Effector memory CD8-positive, alpha-beta T cell (primary cell): ENCODE results near the gene C19orf33.
"Not testable (repeated sequence)": the region's sequence is repeated elsewhere in the genome, so short reads cannot be mapped to it uniquely, and the experiment has no call there.

ENCODE experiments used
- ATAC-seq: fragments of 150-1000 bp; cut with Tn5 transposase; replicated peaks from 2 replicates; pipeline ENCODE4 v1.10.0; 2021; ENCODE audit warnings: mild to moderate bottlenecking, moderate library complexity
- DNase-seq, 3 experiments: peaks; one replicate each; pipeline ENCODE4 v3.0.0; 2021
- H3K27ac Mint-ChIP-seq, 2 donors: one replicate each; pipeline ENCODE4 v1.8.0; 2022; ENCODE audit warnings: mild to moderate bottlenecking in 2 of 2, mixed read lengths in 2 of 2, moderate library complexity in 2 of 2
- H3K27me3 Mint-ChIP-seq, 2 donors: one replicate each; pipeline ENCODE4 v1.8.0; 2022; ENCODE audit warnings: mixed read lengths in 2 of 2
- H3K36me3 Mint-ChIP-seq: one replicate; pipeline ENCODE4 v1.8.0; 2022; ENCODE audit warnings: mild to moderate bottlenecking, moderate library complexity, mixed read lengths; ENCODE audit not compliant: insufficient read depth
- H3K4me1 Mint-ChIP-seq, 2 donors: one replicate each; pipeline ENCODE4 v1.8.0; 2022; ENCODE audit warnings: low read depth in 2 of 2, mixed read lengths in 2 of 2
- H3K4me3 Mint-ChIP-seq, 2 donors: one replicate each; pipeline ENCODE4 v1.8.0; 2022; ENCODE audit warnings: mild to moderate bottlenecking in 2 of 2, mixed read lengths in 2 of 2, moderate library complexity in 2 of 2
- H3K9me3 Mint-ChIP-seq, 2 donors: one replicate each; pipeline ENCODE4 v1.8.0; 2022; ENCODE audit warnings: mixed read lengths in 2 of 2
- total RNA-seq, 9 experiments: gene quantifications; one replicate each; lab custom pipeline; 2026; lab: John Stamatoyannopoulos, UW

The C19orf33 gene
- 0 to 0.06 (median 0) reads per million in 9 experiments for total RNA-seq

DNA sequence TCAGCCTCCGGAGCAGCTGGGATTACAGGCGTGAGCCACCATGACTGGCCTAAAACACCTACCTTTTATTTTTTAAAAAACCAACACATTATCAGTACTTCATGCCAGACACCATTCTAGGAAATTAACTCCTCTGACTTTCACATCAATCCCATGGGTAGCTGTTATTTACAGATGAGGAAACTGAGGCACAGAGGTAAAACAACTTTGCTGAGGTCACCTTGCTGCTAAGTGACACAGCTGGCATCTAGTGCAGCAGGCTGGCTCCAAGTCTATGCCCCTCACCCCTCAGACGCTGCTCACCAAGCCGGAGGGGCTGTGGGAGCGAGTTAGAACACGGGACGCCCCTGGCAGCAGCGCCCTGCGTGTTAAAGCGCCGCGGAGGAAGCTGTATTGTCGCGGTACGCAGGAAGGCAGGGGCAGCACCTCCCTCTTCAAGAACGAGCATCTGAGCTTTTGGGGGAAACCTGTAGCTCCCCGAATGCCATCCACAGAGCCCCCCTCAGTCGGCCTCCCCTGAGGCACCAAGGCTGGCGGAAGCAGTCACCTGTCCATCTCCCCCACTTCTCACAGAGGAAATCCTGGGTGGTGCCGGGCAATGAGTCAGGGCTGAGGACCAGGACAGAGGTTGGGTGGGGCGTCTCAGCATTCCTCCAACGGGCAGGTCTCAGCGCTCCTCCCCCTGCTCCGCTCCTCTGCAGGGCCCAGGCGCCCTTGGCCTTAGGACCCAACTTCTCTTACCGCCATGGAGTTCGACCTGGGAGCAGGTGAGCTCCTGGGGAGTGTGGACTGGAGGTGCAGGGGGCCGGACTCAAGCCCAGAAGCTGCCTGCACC is at the start of gene C19orf33:
Gene C19orf33, plus strand, starts transcription at position 735 of the 835 bp plus-strand sequence. Its CDS starts 11 bp downstream, at position 746.
- DNase-seq: no peak
- no peak within 1 kb of the TSS for H3K27ac Mint-ChIP-seq
- H3K4me1 Mint-ChIP-seq: peaks cover 0 to 3% of the 10 kb centered on the region in 2 donors
- H3K36me3 Mint-ChIP-seq: peaks cover 9% of the 10 kb centered on the region
- H3K4me3 Mint-ChIP-seq: no peak within 1 kb of the TSS
- H3K9me3 Mint-ChIP-seq: no peaks in the 10 kb centered on the region
- no peak for ATAC-seq
- H3K27me3 Mint-ChIP-seq: no peaks in the 10 kb centered on the region

DNA sequence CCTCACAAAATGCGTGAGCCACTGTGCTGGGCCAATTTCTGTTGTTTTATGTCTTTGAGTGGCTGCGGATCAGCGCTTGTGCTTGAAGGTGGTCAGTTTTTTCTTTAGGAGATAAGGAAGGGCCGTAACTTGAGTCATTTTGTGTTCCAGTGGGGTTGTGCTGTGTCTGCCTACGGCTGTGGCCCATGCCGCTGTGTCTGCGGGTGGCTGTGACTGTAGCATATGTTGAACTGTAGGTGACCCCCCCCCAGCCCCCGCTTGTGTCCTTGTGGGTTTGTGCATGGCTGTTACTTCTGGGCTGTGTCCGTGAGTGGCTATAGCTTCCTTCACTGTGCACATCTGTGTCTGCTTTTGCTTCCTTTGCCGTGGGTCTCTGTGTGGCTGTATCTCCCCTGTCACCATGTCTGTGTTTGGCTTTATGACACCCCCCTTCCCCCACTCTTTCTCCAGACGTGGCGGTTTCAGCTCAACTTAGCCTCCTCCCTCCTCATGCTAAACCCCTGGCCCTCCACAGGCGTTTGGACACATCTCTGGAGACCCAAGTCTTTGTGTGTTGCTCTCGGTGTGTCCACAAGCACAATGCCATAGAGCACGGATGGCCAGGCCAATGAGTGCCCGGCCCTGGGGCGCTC is 48.6 kb upstream of the C19orf33 start:
- Mint-ChIP-seq H3K4me3 (no peak overlapping the region), H3K9me3 (no peaks in the 10 kb centered on the region), H3K36me3 (no peaks in the 10 kb centered on the region), H3K4me1 (peaks cover 0 to 1% of the 10 kb centered on the region in 2 donors), H3K27me3 (peaks cover 26 to 78% of the 10 kb centered on the region in 2 donors), H3K27ac (no peak overlapping the region)
- no peak for ATAC-seq
- DNase-seq: no peak

DNA sequence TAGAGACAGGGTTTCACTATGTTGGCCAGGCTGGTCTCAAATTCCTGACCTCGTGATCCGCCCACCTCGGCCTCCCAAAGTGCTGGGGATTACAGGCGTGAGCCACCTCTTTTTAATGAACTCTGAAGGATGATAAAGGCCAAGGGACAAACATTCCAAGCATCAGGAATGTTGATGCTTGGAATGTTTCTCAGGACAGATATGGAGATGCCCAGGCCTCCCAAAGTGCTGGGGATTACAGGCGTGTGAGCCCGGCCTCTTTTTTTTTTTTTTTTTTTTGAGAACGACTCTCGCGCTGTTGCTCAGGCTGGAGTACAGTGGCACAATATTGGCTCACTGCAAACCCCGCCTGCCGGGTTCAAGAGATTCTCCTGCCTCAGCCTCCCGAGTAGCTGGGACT is 42.1 kb upstream of the C19orf33 start:
- not testable (repeated sequence) for H3K27ac Mint-ChIP-seq, H3K4me3 Mint-ChIP-seq, H3K9me3 Mint-ChIP-seq, DNase-seq, H3K36me3 Mint-ChIP-seq, ATAC-seq
- H3K27me3 Mint-ChIP-seq: peaks cover 23 to 54% of the 10 kb centered on the region in 2 donors
- peaks cover 10% of the 10 kb centered on the region in 2 donors for H3K4me1 Mint-ChIP-seq

DNA sequence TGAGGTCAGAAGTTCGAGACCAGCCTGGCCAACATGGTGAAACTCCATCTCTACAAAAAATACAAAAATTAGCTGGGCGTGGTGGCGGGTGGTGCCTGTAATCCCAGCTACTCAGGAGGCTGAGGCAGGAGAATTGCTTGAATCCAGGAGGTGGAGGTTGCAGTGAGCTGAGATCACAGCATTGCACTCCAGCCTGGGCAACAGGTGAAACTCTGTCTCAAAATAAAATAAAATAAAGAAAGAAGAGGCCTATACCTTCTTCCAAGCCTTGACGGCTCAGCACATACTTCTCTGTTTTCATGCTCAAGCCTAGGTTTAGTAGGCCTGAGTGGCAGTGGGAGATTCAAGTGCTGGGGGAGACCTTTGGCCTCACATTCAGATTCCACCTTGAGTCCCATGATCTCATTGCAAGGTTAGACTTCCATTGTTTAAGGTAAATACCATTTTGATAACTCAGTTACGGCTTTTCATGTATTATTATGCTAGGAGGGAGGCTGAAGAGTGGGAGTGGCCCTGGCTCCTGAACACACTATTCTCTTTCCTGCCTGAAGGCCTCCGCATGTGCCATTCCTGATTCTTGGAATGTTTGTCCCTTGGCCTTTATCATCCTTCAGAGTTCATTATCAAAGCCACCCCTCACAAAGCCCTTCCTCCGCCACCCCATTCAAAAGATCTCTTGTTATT is 41.3 kb upstream of the C19orf33 start:
- DNase-seq (no peak), ATAC-seq (no peak)
- H3K4me3 Mint-ChIP-seq: no peak overlapping the region
- no peaks in the 10 kb centered on the region for H3K36me3 Mint-ChIP-seq
- no peak overlapping the region for H3K27ac Mint-ChIP-seq
- H3K9me3 Mint-ChIP-seq: no peaks in the 10 kb centered on the region
- H3K27me3 Mint-ChIP-seq: peaks cover 24 to 56% of the 10 kb centered on the region in 2 donors
- H3K4me1 Mint-ChIP-seq: peaks cover 10% of the 10 kb centered on the region in 2 donors

DNA sequence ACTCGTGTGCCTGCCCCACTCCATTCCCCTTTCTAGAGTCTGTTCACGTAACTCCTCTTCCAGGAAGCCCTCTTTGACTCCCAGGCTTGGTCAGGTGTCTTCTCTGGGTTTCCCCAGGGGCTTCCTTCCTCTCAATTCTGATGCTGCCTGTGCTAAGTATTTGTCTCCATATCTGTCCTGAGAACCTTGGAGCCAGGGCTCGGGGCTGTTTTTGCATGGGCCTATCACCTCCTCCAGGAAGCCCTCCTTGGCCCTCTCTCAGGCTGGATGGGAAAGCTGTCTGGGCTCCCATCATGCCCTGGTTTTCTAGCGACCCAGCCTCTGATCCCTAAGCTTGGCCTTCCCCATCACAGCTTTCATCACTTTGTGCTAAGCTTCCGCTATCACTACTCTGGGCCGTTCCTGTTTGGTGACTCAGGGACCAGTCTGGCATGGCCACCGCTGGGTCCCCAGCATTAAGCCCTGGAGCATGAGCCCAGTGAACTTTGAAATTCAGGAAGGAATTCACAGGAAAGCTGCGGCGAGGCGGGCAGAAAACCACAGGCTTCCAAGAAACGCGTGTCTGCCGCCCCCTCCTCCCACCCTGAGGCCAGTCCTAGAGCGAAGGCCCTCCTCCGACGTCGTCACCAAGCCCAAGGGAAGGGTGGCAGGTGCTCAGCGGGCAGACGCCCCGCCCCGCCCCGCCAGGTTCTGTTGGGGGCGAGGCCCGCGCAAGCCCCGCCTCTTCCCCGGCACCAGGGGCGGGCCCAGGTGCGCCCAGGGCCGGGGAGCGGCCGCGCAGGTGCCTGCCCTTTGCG is 40.2 kb upstream of the C19orf33 start:
- DNase-seq: peak in 2 of 3 experiments; percentile 35 to 52
- peak overlapping the region in 1 of 2 donors; percentile 79 for H3K27ac Mint-ChIP-seq
- H3K36me3 Mint-ChIP-seq: no peaks in the 10 kb centered on the region
- ATAC-seq: peak; percentile 83
- peak overlapping the region; percentile 70 to 79 for H3K4me3 Mint-ChIP-seq
- peaks cover 10% of the 10 kb centered on the region in 2 donors for H3K4me1 Mint-ChIP-seq
- no peaks in the 10 kb centered on the region for H3K9me3 Mint-ChIP-seq
- peaks cover 24 to 53% of the 10 kb centered on the region in 2 donors for H3K27me3 Mint-ChIP-seq

DNA sequence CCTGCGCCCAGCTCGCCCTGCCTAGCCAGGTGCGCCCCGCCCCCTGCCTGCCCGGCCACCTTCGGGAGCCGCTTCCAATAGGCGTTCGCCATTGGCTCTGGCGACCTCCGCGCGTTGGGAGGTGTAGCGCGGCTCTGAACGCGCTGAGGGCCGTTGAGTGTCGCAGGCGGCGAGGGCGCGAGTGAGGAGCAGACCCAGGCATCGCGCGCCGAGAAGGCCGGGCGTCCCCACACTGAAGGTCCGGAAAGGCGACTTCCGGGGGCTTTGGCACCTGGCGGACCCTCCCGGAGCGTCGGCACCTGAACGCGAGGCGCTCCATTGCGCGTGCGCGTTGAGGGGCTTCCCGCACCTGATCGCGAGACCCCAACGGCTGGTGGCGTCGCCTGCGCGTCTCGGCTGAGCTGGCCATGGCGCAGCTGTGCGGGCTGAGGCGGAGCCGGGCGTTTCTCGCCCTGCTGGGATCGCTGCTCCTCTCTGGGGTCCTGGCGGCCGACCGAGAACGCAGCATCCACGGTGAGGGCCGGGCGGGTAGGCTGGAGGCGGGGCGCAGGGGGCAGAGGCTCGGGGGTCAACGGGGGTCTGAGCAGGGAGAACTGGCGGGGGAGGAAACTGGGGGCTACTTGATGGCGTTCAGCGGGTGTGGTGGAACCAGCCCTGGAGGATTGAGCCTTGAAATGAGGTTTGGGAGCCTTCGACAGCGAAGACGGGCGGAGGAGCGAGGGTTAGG is 39.4 kb upstream of the C19orf33 start, which contains the start of gene SPINT2:
Gene SPINT2, plus strand, starts transcription at position 88 of the 727 bp plus-strand sequence. Its CDS starts 320 bp downstream, at position 408.
- DNase-seq (peak in 1 of 3 experiments; percentile 33), ATAC-seq (peak; percentile 44)
- Mint-ChIP-seq H3K4me1 (peaks cover 10% of the 10 kb centered on the region in 2 donors), H3K36me3 (no peaks in the 10 kb centered on the region), H3K27me3 (peaks cover 24 to 45% of the 10 kb centered on the region in 2 donors), H3K27ac (peak within 1 kb of the TSS in 1 of 2 donors; percentile 79), H3K9me3 (no peaks in the 10 kb centered on the region), H3K4me3 (peak within 1 kb of the TSS; percentile 70 to 79)

DNA sequence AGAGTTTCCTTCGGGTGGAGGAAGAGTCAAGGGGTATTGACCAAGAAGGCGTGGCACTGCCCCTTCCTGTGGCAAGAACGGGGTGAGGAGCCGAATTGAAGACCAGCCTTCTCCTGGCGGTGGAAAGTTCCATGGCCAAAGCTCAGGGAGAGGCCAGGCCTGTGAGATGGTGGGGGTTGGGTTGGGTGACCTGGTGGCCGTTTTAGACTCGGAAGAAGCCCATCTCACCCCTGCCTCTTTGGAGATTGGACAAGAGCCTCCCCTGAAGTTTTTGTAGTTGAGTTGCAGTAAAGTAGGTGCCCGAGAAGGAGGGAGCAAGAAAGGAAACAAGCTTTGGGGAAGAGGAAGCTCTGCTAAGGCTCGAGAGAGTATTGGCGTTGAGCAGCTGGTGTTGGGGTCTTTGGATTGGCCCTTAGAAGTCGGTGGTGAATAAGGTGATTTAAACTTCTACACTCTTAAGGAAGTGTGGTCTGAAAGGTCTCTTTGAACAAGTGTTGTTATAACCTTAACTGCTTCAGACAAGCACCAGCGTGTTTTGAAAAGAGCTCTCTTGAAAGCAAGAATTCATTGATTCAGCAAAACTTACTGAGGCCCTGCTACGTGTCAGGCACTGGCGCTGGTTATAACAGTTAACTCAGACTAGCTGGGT is 38.7 kb upstream of the C19orf33 start:
- Mint-ChIP-seq H3K4me3 (peak overlapping the region; percentile 64 to 79), H3K4me1 (peaks cover 10% of the 10 kb centered on the region in 2 donors), H3K9me3 (no peaks in the 10 kb centered on the region), H3K36me3 (no peaks in the 10 kb centered on the region), H3K27me3 (peaks cover 24 to 44% of the 10 kb centered on the region in 2 donors), H3K27ac (no peak overlapping the region)
- no peak for DNase-seq
- no peak for ATAC-seq

DNA sequence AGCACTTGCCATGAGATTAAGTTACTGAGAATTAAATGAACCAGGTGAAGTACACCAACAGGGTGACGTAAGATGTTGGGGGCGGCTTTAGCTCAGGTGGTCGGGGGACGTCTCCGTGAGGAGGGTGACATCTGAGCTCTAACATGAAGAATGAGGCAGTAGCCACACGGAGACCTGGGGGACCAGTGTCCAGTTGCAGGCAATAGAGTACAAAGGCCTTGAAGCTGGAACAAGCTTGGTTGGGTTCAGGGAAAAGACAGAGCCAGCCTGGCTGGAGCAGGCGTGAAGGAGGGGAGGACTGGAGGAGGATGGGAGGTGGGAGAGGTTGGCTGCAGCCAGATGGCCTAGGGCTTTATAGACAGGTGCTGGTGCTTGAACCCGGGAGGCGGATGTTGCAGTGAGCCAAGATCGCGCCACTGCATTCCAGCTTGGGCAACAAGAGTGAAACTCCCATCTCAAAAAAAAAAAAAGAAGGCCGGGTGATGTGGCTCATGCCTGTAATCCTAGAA is 38.1 kb upstream of the C19orf33 start:
- H3K4me1 Mint-ChIP-seq: peaks cover 10% of the 10 kb centered on the region in 2 donors
- DNase-seq (no peak), ATAC-seq (no peak)
- H3K36me3 Mint-ChIP-seq: no peaks in the 10 kb centered on the region
- peaks cover 24 to 44% of the 10 kb centered on the region in 2 donors for H3K27me3 Mint-ChIP-seq
- no peaks in the 10 kb centered on the region for H3K9me3 Mint-ChIP-seq
- H3K4me3 Mint-ChIP-seq: no peak overlapping the region
- no peak overlapping the region for H3K27ac Mint-ChIP-seq

DNA sequence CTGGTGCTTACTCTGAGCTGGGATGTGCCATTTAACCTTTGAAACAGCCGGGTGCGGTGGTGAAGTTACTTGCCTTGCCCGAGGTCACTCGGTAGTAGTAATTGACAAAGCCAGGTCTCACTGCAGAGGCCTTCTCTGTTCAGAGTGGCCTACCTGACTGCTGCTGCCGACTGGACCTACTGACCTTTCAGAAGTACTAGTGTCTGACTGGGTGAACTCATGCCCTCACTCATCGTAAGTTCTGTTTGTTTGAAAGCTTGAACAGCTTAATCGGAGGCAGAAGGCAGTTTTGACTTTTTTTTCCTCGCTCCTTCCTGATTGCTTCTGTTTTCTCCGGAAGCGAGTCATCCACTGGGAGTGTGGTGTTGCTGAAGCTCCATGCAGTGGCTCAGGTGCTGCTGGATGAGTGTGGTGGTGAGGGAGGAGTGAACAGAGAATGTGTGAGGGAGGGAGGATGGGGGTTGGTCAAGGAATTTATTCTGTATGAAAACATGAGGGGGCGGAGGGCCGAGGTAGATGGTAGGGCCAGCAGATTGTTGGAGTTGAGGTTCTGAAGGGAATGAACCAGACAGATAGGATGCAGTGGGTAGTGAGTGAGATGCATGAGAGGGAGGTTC is 37.0 kb upstream of the C19orf33 start:
- H3K4me1 Mint-ChIP-seq: peaks cover 10% of the 10 kb centered on the region in 2 donors
- no peaks in the 10 kb centered on the region for H3K9me3 Mint-ChIP-seq
- peaks cover 24 to 44% of the 10 kb centered on the region in 2 donors for H3K27me3 Mint-ChIP-seq
- H3K27ac Mint-ChIP-seq: peak overlapping the region in 1 of 2 donors; percentile 7
- H3K4me3 Mint-ChIP-seq: no peak overlapping the region
- DNase-seq (no peak), ATAC-seq (no peak)
- no peaks in the 10 kb centered on the region for H3K36me3 Mint-ChIP-seq

DNA sequence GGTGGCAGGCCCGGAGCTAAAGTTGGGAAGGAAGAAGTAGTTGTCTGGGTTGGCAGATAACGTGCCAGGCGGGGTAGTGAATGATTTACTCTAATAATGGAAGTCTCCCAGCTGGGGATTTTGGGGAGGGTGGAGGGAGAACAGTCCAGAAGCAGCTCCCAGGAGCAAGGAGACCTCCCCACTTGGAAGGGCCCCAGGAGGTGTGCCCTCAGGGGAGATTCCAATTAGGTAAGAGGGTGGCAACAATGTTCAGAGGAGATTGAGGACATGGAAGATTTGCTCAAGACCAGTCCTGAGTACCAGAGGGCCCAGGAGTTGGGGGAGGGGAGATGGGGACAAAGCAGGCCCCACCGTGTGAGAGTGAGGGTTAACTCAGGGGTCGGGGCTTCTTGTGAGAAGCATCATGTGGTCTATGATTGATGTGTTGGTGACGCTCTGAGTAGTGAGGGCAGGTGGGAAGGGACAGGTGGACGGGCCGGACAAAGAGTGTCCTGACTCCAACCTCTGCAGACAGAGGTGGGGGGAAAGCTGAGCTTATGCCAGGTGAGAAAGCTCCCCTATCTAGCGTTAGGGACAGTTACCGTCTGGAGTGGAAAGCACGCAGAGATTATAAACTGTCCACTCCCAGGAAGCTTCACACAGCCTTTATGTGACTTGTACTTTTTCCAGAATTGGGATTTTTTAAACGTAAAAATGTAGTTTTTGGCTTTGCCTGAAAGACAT is 36.1 kb upstream of the C19orf33 start:
- Mint-ChIP-seq H3K27ac (peak overlapping the region in 1 of 2 donors; percentile 38), H3K36me3 (no peaks in the 10 kb centered on the region), H3K27me3 (peaks cover 24 to 40% of the 10 kb centered on the region in 2 donors), H3K9me3 (no peaks in the 10 kb centered on the region), H3K4me1 (peaks cover 10% of the 10 kb centered on the region in 2 donors), H3K4me3 (no peak overlapping the region)
- DNase-seq (no peak), ATAC-seq (no peak)

DNA sequence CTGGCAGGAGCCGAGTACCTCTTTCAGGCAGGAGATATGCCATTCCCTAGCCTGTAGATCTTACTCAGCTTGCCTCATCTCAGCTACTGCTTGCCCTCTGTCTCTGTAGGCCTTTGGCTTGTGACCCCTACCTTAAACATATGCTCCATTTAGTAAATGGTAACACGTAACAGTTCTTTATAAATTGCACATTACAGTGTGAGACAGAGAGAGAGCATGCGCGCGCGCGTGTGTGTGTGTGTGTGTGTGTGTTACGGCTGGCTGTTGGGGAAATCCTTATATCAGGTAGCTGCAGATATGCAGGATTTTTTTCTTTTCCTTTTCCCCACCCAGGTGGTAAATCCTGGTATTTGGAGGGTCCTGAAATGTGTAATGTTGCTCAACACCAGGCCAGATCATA is 35.5 kb upstream of the C19orf33 start:
- ATAC-seq: no peak
- Mint-ChIP-seq H3K27me3 (peaks cover 23 to 36% of the 10 kb centered on the region in 2 donors), H3K9me3 (no peaks in the 10 kb centered on the region), H3K4me3 (no peak overlapping the region), H3K27ac (peak overlapping the region in 1 of 2 donors; percentile 38), H3K36me3 (no peaks in the 10 kb centered on the region), H3K4me1 (peaks cover 9 to 10% of the 10 kb centered on the region in 2 donors)
- DNase-seq: no peak
